WTC11 (cell line): ENCODE results near the gene CADM2. TPM values are rescaled to one million over a fixed set of nuclear protein-coding genes. Genes with fewer than 3 reads are reported as not detected.

Experiments
- ATAC-seq: fragments of 200-7000 bp; cut with Tn5 transposase; 2 replicates; pipeline ENCODE4 v1.10.0; 2021; ENCODE audit warnings: mild to moderate bottlenecking, moderate library complexity
- CTCF ChIA-PET: fragments of 300-600 bp; sonication (Branson Sonifier 250); formaldehyde crosslinking; loops from one replicate; lab custom pipeline; 2021; ENCODE audit warnings: antibody characterized with exemption; lab: Charles Lee
- POLR2A ChIA-PET: fragments of 350-600 bp; sonication (Branson Sonifier 250); formaldehyde crosslinking; loops from one replicate; lab custom pipeline; 2021; ENCODE audit warnings: antibody characterized with exemption; lab: Charles Lee
- DNase-seq: peaks from one replicate; pipeline ENCODE4 v3.0.0; 2021; ENCODE audit warnings: low spot score
- H3K27ac Mint-ChIP-seq: 2 replicates; pipeline ENCODE4 v1.8.0; 2021; ENCODE audit warnings: mixed read lengths
- H3K27me3 Mint-ChIP-seq: 2 replicates; pipeline ENCODE4 v1.8.0; 2021; ENCODE audit warnings: low read depth, mild to moderate bottlenecking, moderate library complexity, mixed read lengths
- H3K36me3 Mint-ChIP-seq: 2 replicates; pipeline ENCODE4 v1.8.0; 2021; ENCODE audit warnings: mixed read lengths
- H3K4me1 Mint-ChIP-seq: 2 replicates; pipeline ENCODE4 v1.8.0; 2022; ENCODE audit warnings: mixed read lengths
- H3K4me3 Mint-ChIP-seq: 2 replicates; pipeline ENCODE4 v1.8.0; 2021; ENCODE audit warnings: mild to moderate bottlenecking, moderate library complexity, mixed read lengths
- H3K9me3 Mint-ChIP-seq: 2 replicates; pipeline ENCODE4 v1.8.0; 2021; ENCODE audit warnings: mixed read lengths
- E2F5 ChIP-seq: sonication (generic); formaldehyde crosslinking; IDR thresholded peaks from 2 replicates; pipeline ENCODE4 v1.8.1; 2022; ENCODE audit warnings: mild to moderate bottlenecking, moderate library complexity, missing genetic modification reagents
- ELF4 ChIP-seq: sonication (generic); formaldehyde crosslinking; IDR thresholded peaks from 2 replicates; pipeline ENCODE4 v1.8.1; 2022; ENCODE audit warnings: low read depth, mild to moderate bottlenecking, moderate library complexity, missing genetic modification reagents
- ESRRA ChIP-seq: sonication (generic); formaldehyde crosslinking; IDR thresholded peaks from 2 replicates; pipeline ENCODE4 v1.8.1; 2022; ENCODE audit warnings: mild to moderate bottlenecking, missing genetic modification reagents, borderline replicate concordance
- HMGA2 ChIP-seq: fragments of 250-450 bp; sonication (Bioruptor Pico); IDR thresholded peaks from 2 replicates; pipeline ENCODE4 v1.4.0; 2021; ENCODE audit warnings: mild to moderate bottlenecking, moderate library complexity
- IRF1 ChIP-seq: sonication (generic); formaldehyde crosslinking; IDR thresholded peaks from 2 replicates; pipeline ENCODE4 v1.8.0; 2023; ENCODE audit warnings: missing genetic modification reagents
- JUN ChIP-seq: sonication (generic); formaldehyde crosslinking; IDR thresholded peaks from 2 replicates; pipeline ENCODE4 v1.8.0; 2023; ENCODE audit warnings: mild to moderate bottlenecking, missing genetic modification reagents
- NFE2L1 ChIP-seq: sonication (generic); formaldehyde crosslinking; IDR thresholded peaks from 2 replicates; pipeline ENCODE4 v1.8.1; 2023; ENCODE audit warnings: missing genetic modification reagents
- PREB ChIP-seq: sonication (generic); formaldehyde crosslinking; IDR thresholded peaks from 2 replicates; pipeline ENCODE4 v1.8.1; 2022; ENCODE audit warnings: mild to moderate bottlenecking, missing genetic modification reagents, moderate library complexity, borderline replicate concordance
- RELA ChIP-seq: sonication (generic); formaldehyde crosslinking; IDR thresholded peaks from 2 replicates; pipeline ENCODE4 v1.8.1; 2022; ENCODE audit warnings: missing genetic modification reagents, mild to moderate bottlenecking, borderline replicate concordance
- SMAD4 ChIP-seq: sonication (generic); formaldehyde crosslinking; IDR thresholded peaks from 2 replicates; pipeline ENCODE4 v1.8.0; 2022; ENCODE audit warnings: mild to moderate bottlenecking, missing genetic modification reagents
- SOX15 ChIP-seq: fragments of 250-450 bp; sonication (Bioruptor Pico); IDR thresholded peaks from 2 replicates; pipeline ENCODE4 v1.9.0; 2021; ENCODE audit warnings: mild to moderate bottlenecking
- ZBTB43 ChIP-seq: sonication (generic); formaldehyde crosslinking; IDR thresholded peaks from 2 replicates; pipeline ENCODE4 v1.8.1; 2023; ENCODE audit warnings: mild to moderate bottlenecking, missing genetic modification reagents
- ZNF138 ChIP-seq: sonication (generic); formaldehyde crosslinking; conservative IDR thresholded peaks from 2 replicates; pipeline ENCODE4 v1.8.1; 2022; ENCODE audit warnings: mild to moderate bottlenecking, moderate library complexity, missing genetic modification reagents
- ZNF317 ChIP-seq: sonication (generic); formaldehyde crosslinking; IDR thresholded peaks from 2 replicates; pipeline ENCODE4 v1.8.1; 2023; ENCODE audit warnings: low read depth, mild to moderate bottlenecking, moderate library complexity, missing genetic modification reagents, borderline replicate concordance
- ZNF425 ChIP-seq: fragments of 250-450 bp; sonication (Bioruptor Pico); conservative IDR thresholded peaks from 2 replicates; pipeline ENCODE4 v1.9.0; 2021; ENCODE audit warnings: mild to moderate bottlenecking
- total RNA-seq: library from RNA; stranded (reverse); gene quantifications from 3 replicates; pipeline ENCODE4 v1.2.3, GENCODE V29; 2021
- TF ChIP-seq, protein P1 (sequence below): sonication (generic); formaldehyde crosslinking; IDR thresholded peaks from 2 replicates; pipeline ENCODE4 v1.8.1; 2022; ENCODE audit warnings: low read depth, missing genetic modification reagents, borderline replicate concordance
- TF ChIP-seq, protein P2 (sequence below): sonication (generic); formaldehyde crosslinking; IDR thresholded peaks from 2 replicates; pipeline ENCODE4 v1.8.1; 2023; ENCODE audit warnings: mild to moderate bottlenecking, missing genetic modification reagents, borderline replicate concordance
- TF ChIP-seq, protein P3 (sequence below): fragments of 250-450 bp; sonication (Bioruptor Pico); IDR thresholded peaks from 2 replicates; pipeline ENCODE4 v1.9.0; 2021; ENCODE audit warnings: moderate library complexity, mild to moderate bottlenecking, inconsistent platforms, borderline replicate concordance
- TF ChIP-seq, protein P4 (sequence below): sonication (generic); formaldehyde crosslinking; IDR thresholded peaks from 2 replicates; pipeline ENCODE4 v1.8.0; 2022; ENCODE audit warnings: mild to moderate bottlenecking, missing genetic modification reagents

CADM2 gene
- total RNA-seq, 1 experiment from 2014 or later = 18.8 TPM

DNA sequence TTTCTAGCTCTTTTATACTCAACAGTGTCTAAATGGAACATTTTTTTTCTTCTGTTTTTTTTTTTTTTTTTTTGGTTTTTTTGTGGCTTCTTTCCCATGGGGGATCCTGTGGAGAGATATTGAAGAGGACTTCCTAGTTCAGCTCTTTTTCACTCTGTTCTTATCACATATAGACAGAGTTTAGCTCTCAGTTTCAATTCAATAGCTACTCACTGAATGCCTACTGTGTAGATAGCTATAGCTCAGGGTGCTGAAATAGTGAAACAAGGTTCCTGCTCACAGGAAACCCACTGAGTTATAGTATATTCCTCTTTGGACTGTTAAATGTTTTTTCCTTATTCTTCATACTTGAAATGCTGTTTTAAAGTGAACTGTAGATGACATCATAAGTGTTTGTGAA is 918.8 kb downstream of the CADM2 start (continued):
- TF ChIP-seq PREB (no peak), ELF4 (CRISPR knock-in tag) (no peak)

DNA sequence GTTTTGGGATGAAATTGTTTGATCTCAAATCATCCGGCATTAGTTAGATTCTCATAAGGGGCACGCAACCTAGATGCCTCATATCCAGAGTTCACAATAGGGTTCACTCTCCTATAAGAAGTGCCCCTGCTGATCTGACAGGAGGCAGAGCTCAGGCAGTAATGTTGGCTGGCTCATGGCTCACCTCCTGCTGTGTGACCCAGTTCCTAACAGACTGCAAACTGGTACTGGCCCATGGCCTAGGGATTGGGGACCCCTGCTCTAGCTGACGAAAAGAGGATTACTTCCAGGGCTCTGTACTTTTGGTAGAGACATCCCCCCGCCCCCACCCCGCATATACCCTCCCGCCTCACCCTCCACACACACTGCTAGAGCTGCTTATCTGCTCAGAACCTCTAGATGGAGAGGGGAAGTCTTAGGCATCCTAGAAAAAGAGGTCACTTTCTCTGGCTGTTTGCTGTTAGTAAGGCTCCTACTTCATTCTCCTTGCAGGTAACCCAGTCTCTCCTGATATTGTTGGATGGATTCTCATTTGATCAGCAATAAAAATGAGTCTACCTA is 923.1 kb downstream of the CADM2 start:
- peaks cover 8% of the 10 kb centered on the region for H3K4me1 Mint-ChIP-seq
- H3K27me3 Mint-ChIP-seq = no peaks in the 10 kb centered on the region; the same call in 1 of the 2 replicates
- H3K27ac Mint-ChIP-seq = no peak overlapping the region
- TF ChIP-seq ZNF138 (CRISPR knock-in tag) (no peak), JUN (CRISPR knock-in tag) (no peak), ZBTB43 (CRISPR knock-in tag) (no peak), NFE2L1 (no peak), HMGA2 (CRISPR knock-in tag) (no peak), ZNF425 (CRISPR knock-in tag) (no peak), SMAD4 (CRISPR knock-in tag) (no peak), ZNF317 (no peak), IRF1 (no peak), ESRRA (CRISPR knock-in tag) (no peak), RELA (no peak), SOX15 (CRISPR knock-in tag) (no peak), E2F5 (no peak)
- TF ChIP-seq, protein P1, sequence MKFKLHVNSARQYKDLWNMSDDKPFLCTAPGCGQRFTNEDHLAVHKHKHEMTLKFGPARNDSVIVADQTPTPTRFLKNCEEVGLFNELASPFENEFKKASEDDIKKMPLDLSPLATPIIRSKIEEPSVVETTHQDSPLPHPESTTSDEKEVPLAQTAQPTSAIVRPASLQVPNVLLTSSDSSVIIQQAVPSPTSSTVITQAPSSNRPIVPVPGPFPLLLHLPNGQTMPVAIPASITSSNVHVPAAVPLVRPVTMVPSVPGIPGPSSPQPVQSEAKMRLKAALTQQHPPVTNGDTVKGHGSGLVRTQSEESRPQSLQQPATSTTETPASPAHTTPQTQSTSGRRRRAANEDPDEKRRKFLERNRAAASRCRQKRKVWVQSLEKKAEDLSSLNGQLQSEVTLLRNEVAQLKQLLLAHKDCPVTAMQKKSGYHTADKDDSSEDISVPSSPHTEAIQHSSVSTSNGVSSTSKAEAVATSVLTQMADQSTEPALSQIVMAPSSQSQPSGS = no peak
- TF ChIP-seq, protein P2, sequence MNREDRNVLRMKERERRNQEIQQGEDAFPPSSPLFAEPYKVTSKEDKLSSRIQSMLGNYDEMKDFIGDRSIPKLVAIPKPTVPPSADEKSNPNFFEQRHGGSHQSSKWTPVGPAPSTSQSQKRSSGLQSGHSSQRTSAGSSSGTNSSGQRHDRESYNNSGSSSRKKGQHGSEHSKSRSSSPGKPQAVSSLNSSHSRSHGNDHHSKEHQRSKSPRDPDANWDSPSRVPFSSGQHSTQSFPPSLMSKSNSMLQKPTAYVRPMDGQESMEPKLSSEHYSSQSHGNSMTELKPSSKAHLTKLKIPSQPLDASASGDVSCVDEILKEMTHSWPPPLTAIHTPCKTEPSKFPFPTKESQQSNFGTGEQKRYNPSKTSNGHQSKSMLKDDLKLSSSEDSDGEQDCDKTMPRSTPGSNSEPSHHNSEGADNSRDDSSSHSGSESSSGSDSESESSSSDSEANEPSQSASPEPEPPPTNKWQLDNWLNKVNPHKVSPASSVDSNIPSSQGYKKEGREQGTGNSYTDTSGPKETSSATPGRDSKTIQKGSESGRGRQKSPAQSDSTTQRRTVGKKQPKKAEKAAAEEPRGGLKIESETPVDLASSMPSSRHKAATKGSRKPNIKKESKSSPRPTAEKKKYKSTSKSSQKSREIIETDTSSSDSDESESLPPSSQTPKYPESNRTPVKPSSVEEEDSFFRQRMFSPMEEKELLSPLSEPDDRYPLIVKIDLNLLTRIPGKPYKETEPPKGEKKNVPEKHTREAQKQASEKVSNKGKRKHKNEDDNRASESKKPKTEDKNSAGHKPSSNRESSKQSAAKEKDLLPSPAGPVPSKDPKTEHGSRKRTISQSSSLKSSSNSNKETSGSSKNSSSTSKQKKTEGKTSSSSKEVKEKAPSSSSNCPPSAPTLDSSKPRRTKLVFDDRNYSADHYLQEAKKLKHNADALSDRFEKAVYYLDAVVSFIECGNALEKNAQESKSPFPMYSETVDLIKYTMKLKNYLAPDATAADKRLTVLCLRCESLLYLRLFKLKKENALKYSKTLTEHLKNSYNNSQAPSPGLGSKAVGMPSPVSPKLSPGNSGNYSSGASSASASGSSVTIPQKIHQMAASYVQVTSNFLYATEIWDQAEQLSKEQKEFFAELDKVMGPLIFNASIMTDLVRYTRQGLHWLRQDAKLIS (CRISPR knock-in tag) = no peak
- TF ChIP-seq, protein P3, sequence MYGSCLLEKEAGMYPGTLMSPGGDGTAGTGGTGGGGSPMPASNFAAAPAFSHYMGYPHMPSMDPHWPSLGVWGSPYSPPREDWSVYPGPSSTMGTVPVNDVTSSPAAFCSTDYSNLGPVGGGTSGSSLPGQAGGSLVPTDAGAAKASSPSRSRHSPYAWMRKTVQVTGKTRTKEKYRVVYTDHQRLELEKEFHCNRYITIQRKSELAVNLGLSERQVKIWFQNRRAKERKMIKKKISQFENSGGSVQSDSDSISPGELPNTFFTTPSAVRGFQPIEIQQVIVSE (CRISPR knock-in tag) = no peak
- TF ChIP-seq, protein P4, sequence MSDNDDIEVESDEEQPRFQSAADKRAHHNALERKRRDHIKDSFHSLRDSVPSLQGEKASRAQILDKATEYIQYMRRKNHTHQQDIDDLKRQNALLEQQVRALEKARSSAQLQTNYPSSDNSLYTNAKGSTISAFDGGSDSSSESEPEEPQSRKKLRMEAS (CRISPR knock-in tag) = no peak
- no peaks in the 10 kb centered on the region for H3K36me3 Mint-ChIP-seq
- H3K9me3 Mint-ChIP-seq = no peaks in the 10 kb centered on the region
- ChIA-PET POLR2A (no interaction called here), CTCF (no interaction called here)
- DNase-seq = no peak
- no peak overlapping the region for H3K4me3 Mint-ChIP-seq
- ATAC-seq = peak; percentile 75
